HEK293 (cell line): ENCODE data around the gene CALR3.
A peak's percentile ranks its signal among the peaks of the same experiment; 100 is the strongest.

Experiments used
- CTCF ChIA-PET: fragments of 350-600 bp; formaldehyde crosslinking; extraction: SDS; loops from one replicate; lab custom pipeline; 2021; ENCODE audit warnings: antibody characterized with exemption; lab: Yijun Ruan, JAX
- POLR2A ChIA-PET: fragments of 300-600 bp; formaldehyde crosslinking; extraction: SDS; loops from one replicate; lab custom pipeline; 2020; ENCODE audit warnings: antibody characterized with exemption, inconsistent platforms; lab: Yijun Ruan, JAX
- H3K27ac ChIP-seq: fragments of 200-500 bp; sonication (Bioruptor generic); 2 replicates; pipeline ENCODE4 v1.5.1; 2014; ENCODE audit warnings: low read depth, low read length, control low read depth, inconsistent platforms; ENCODE audit errors: extremely low read depth
- H3K36me3 ChIP-seq, 2 experiments: fragments of 200-500 bp in 1 of 2; sonication (Bioruptor generic) in 1 of 2; 1 replicate in 1 of 2; 2 replicates in 1 of 2; pipeline ENCODE4 v1.5.1; 2014 to 2017; ENCODE audit warnings: inconsistent platforms in 2 of 2, low read length in 2 of 2; ENCODE audit not compliant: control insufficient read depth in 2 of 2, insufficient read depth in 1 of 2
- H3K4me1 ChIP-seq: fragments of 200-500 bp; sonication (Bioruptor generic); 2 replicates; pipeline ENCODE4 v1.5.1; 2014; ENCODE audit warnings: mild to moderate bottlenecking, low read length, inconsistent platforms; ENCODE audit not compliant: control insufficient read depth, insufficient read depth
- H3K4me3 ChIP-seq: 2 replicates; pipeline ENCODE4 v1.5.1; 2011; ENCODE audit warnings: low read depth, mild to moderate bottlenecking, control low read depth, low read length, moderate library complexity
- H3K9me3 ChIP-seq: fragments of 200-500 bp; sonication (Bioruptor generic); 2 replicates; pipeline ENCODE4 v1.5.1; 2014; ENCODE audit warnings: low read depth, low read length, inconsistent platforms; ENCODE audit not compliant: control insufficient read depth, insufficient read depth
- BCL11B ChIP-seq: fragments of 450-650 bp; formaldehyde crosslinking; IDR thresholded peaks from 2 replicates; pipeline ENCODE4 v1.5.1; 2016; ENCODE audit warnings: low read depth, missing biosample characterization, missing genetic modification characterization
- KLF1 ChIP-seq: fragments of 450-650 bp; formaldehyde crosslinking; IDR thresholded peaks from 2 replicates; pipeline ENCODE4 v1.5.1; 2016; ENCODE audit warnings: missing biosample characterization, missing genetic modification characterization
- ZBTB17 ChIP-seq: fragments of 450-650 bp; formaldehyde crosslinking; IDR thresholded peaks from 2 replicates; pipeline ENCODE4 v1.5.1; 2016; ENCODE audit warnings: missing biosample characterization, missing genetic modification characterization
- ZBTB48 ChIP-seq: fragments of 450-650 bp; formaldehyde crosslinking; IDR thresholded peaks from 2 replicates; pipeline ENCODE4 v1.5.1; 2016; ENCODE audit warnings: missing biosample characterization, missing genetic modification characterization
- ZBTB7A ChIP-seq: fragments of 450-650 bp; formaldehyde crosslinking; IDR thresholded peaks from 2 replicates; pipeline ENCODE4 v1.5.1; 2016; ENCODE audit warnings: low read depth, missing biosample characterization, missing genetic modification characterization
- ZBTB8A ChIP-seq: fragments of 450-650 bp; formaldehyde crosslinking; IDR thresholded peaks from 2 replicates; pipeline ENCODE4 v1.5.1; 2016; ENCODE audit warnings: missing biosample characterization, missing genetic modification characterization
- ZEB2 ChIP-seq: fragments of 450-650 bp; formaldehyde crosslinking; IDR thresholded peaks from 2 replicates; pipeline ENCODE4 v1.5.1; 2016; ENCODE audit warnings: missing biosample characterization, missing genetic modification characterization
- ZFHX2 ChIP-seq: fragments of 450-650 bp; formaldehyde crosslinking; conservative IDR thresholded peaks from 2 replicates; pipeline ENCODE4 v1.5.1; 2016; ENCODE audit warnings: missing biosample characterization, missing genetic modification characterization
- ZNF146 ChIP-seq: fragments of 450-650 bp; formaldehyde crosslinking; IDR thresholded peaks from 2 replicates; pipeline ENCODE4 v1.5.1; 2016; ENCODE audit warnings: missing biosample characterization, missing genetic modification characterization
- ZNF341 ChIP-seq: fragments of 450-650 bp; formaldehyde crosslinking; IDR thresholded peaks from 2 replicates; pipeline ENCODE4; 2016; ENCODE audit warnings: low read depth, missing biosample characterization, missing genetic modification characterization
- ZNF449 ChIP-seq: fragments of 450-650 bp; formaldehyde crosslinking; IDR thresholded peaks from 2 replicates; pipeline ENCODE4 v1.5.1; 2017; ENCODE audit warnings: missing biosample characterization, mild to moderate bottlenecking, missing genetic modification characterization, moderate library complexity
- ZNF580 ChIP-seq: fragments of 450-650 bp; formaldehyde crosslinking; IDR thresholded peaks from 2 replicates; pipeline ENCODE4 v1.5.1; 2016; ENCODE audit warnings: missing biosample characterization, missing genetic modification characterization
- ZNF76 ChIP-seq: fragments of 450-650 bp; formaldehyde crosslinking; IDR thresholded peaks from 2 replicates; pipeline ENCODE4; 2016; ENCODE audit warnings: low read depth, missing biosample characterization, missing genetic modification characterization, borderline replicate concordance
- ZNF785 ChIP-seq: fragments of 450-650 bp; formaldehyde crosslinking; IDR thresholded peaks from 2 replicates; pipeline ENCODE4 v1.5.1; 2016; ENCODE audit warnings: missing biosample characterization, missing genetic modification characterization
- ZNF830 ChIP-seq: fragments of 450-650 bp; IDR thresholded peaks from 2 replicates; pipeline ENCODE4 v1.5.0; 2018; ENCODE audit warnings: missing biosample characterization, missing genetic modification characterization, low read depth, mild to moderate bottlenecking, moderate library complexity
- ZSCAN30 ChIP-seq: fragments of 450-650 bp; IDR thresholded peaks from 2 replicates; pipeline ENCODE4 v1.5.1; 2018; ENCODE audit warnings: missing biosample characterization, mild to moderate bottlenecking, missing genetic modification characterization, moderate library complexity
- ZSCAN5A ChIP-seq: fragments of 450-650 bp; formaldehyde crosslinking; IDR thresholded peaks from 2 replicates; pipeline ENCODE4 v1.5.1; 2016; ENCODE audit warnings: missing biosample characterization, missing genetic modification characterization
- TF ChIP-seq, protein P1 (sequence below): IDR thresholded peaks from 2 replicates; pipeline ENCODE4 v1.6.1; 2011; ENCODE audit warnings: mild to moderate bottlenecking, low read depth, low read length, borderline replicate concordance
- TF ChIP-seq, protein P2 (sequence below): fragments of 450-650 bp; formaldehyde crosslinking; IDR thresholded peaks from 2 replicates; pipeline ENCODE4 v1.5.1; 2016; ENCODE audit warnings: missing biosample characterization, missing genetic modification characterization
- TF ChIP-seq, protein P3 (sequence below): fragments of 450-650 bp; formaldehyde crosslinking; IDR thresholded peaks from 2 replicates; pipeline ENCODE4 v1.5.1; 2016; ENCODE audit warnings: missing biosample characterization, missing genetic modification characterization
- TF ChIP-seq, protein P4 (sequence below): fragments of 450-650 bp; formaldehyde crosslinking; conservative IDR thresholded peaks from 2 replicates; pipeline ENCODE4 v1.5.1; 2016; ENCODE audit warnings: low read depth, missing biosample characterization, missing genetic modification characterization

Gene CALR3

GRCh38 chr19:16495982-16496612 is at the start of gene CALR3, which contains the start of gene C19orf44:
Gene CALR3, minus strand, starts transcription at chr19:16496167. Its CDS starts 38 bp downstream, at chr19:16496129.
Gene C19orf44, plus strand, starts transcription at chr19:16496394. Its CDS starts 4,399 bp downstream, at chr19:16500793.
- ChIA-PET CTCF (interaction anchor here (0.6 to 1.8 kb wide), 4 partner anchors 16 to 159 kb away, joined by 3 to 6 read pairs (median 5); no protein-coding TSS in a partner anchor), POLR2A (interaction anchor here (0.9 to 1.5 kb wide), 7 partner anchors 10 to 131 kb away, joined by 3 to 7 read pairs (median 5); partner anchors contain the start of gene MED26)
- Histone ChIP-seq H3K4me1 (no peaks in the 10 kb centered on the region), H3K9me3 (no peaks in the 10 kb centered on the region), H3K27ac (peak within 1 kb of the TSS; percentile 21; the same call in 1 of the 2 replicates), H3K36me3 (peaks cover 2 to 8% of the 10 kb centered on the region in 2 experiments; a peak in 1 of 3 replicates), H3K4me3 (peak within 1 kb of the TSS; percentile 87)
- TF ChIP-seq ZNF785 (tag by site-specific recombination) (no peak), ZBTB17 (peak; percentile 85), ZBTB7A (tag by site-specific recombination) (0 out of 2 replicates have a peak, but pooled peaks have one; percentile 14), ZNF341 (tag by site-specific recombination) (0 out of 2 replicates have a peak, but pooled peaks have one; percentile 16), KLF1 (tag by site-specific recombination) (0 out of 2 replicates have a peak, but pooled peaks have one; percentile 18), ZNF146 (no peak), ZEB2 (tag by site-specific recombination) (0 out of 2 replicates have a peak, but pooled peaks have one; percentile 16), ZNF449 (tag by site-specific recombination) (peak; percentile 70; the same call in 1 of the 2 replicates), ZSCAN5A (tag by site-specific recombination) (no peak), ZNF580 (tag by site-specific recombination) (peak; percentile 99), ZNF830 (tag by site-specific recombination) (no peak), BCL11B (tag by site-specific recombination) (peak; percentile 68; the same call in 1 of the 2 replicates), ZNF76 (tag by site-specific recombination) (peak; percentile 100), ZSCAN30 (tag by site-specific recombination) (peak; percentile 56), ZBTB48 (tag by site-specific recombination) (peak; percentile 74), ZBTB8A (tag by site-specific recombination) (peak; percentile 49), ZFHX2 (tag by site-specific recombination) (peak; percentile 78)
- TF ChIP-seq, protein P1, sequence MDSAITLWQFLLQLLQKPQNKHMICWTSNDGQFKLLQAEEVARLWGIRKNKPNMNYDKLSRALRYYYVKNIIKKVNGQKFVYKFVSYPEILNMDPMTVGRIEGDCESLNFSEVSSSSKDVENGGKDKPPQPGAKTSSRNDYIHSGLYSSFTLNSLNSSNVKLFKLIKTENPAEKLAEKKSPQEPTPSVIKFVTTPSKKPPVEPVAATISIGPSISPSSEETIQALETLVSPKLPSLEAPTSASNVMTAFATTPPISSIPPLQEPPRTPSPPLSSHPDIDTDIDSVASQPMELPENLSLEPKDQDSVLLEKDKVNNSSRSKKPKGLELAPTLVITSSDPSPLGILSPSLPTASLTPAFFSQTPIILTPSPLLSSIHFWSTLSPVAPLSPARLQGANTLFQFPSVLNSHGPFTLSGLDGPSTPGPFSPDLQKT = peak; percentile 98
- TF ChIP-seq, protein P2, sequence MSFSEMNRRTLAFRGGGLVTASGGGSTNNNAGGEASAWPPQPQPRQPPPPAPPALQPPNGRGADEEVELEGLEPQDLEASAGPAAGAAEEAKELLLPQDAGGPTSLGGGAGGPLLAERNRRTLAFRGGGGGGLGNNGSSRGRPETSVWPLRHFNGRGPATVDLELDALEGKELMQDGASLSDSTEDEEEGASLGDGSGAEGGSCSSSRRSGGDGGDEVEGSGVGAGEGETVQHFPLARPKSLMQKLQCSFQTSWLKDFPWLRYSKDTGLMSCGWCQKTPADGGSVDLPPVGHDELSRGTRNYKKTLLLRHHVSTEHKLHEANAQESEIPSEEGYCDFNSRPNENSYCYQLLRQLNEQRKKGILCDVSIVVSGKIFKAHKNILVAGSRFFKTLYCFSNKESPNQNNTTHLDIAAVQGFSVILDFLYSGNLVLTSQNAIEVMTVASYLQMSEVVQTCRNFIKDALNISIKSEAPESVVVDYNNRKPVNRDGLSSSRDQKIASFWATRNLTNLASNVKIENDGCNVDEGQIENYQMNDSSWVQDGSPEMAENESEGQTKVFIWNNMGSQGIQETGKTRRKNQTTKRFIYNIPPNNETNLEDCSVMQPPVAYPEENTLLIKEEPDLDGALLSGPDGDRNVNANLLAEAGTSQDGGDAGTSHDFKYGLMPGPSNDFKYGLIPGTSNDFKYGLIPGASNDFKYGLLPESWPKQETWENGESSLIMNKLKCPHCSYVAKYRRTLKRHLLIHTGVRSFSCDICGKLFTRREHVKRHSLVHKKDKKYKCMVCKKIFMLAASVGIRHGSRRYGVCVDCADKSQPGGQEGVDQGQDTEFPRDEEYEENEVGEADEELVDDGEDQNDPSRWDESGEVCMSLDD (tag by site-specific recombination) = peak; percentile 97
- TF ChIP-seq, protein P3, sequence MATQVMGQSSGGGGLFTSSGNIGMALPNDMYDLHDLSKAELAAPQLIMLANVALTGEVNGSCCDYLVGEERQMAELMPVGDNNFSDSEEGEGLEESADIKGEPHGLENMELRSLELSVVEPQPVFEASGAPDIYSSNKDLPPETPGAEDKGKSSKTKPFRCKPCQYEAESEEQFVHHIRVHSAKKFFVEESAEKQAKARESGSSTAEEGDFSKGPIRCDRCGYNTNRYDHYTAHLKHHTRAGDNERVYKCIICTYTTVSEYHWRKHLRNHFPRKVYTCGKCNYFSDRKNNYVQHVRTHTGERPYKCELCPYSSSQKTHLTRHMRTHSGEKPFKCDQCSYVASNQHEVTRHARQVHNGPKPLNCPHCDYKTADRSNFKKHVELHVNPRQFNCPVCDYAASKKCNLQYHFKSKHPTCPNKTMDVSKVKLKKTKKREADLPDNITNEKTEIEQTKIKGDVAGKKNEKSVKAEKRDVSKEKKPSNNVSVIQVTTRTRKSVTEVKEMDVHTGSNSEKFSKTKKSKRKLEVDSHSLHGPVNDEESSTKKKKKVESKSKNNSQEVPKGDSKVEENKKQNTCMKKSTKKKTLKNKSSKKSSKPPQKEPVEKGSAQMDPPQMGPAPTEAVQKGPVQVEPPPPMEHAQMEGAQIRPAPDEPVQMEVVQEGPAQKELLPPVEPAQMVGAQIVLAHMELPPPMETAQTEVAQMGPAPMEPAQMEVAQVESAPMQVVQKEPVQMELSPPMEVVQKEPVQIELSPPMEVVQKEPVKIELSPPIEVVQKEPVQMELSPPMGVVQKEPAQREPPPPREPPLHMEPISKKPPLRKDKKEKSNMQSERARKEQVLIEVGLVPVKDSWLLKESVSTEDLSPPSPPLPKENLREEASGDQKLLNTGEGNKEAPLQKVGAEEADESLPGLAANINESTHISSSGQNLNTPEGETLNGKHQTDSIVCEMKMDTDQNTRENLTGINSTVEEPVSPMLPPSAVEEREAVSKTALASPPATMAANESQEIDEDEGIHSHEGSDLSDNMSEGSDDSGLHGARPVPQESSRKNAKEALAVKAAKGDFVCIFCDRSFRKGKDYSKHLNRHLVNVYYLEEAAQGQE = peak; percentile 32; the same call in 1 of the 2 replicates
- TF ChIP-seq, protein P4, sequence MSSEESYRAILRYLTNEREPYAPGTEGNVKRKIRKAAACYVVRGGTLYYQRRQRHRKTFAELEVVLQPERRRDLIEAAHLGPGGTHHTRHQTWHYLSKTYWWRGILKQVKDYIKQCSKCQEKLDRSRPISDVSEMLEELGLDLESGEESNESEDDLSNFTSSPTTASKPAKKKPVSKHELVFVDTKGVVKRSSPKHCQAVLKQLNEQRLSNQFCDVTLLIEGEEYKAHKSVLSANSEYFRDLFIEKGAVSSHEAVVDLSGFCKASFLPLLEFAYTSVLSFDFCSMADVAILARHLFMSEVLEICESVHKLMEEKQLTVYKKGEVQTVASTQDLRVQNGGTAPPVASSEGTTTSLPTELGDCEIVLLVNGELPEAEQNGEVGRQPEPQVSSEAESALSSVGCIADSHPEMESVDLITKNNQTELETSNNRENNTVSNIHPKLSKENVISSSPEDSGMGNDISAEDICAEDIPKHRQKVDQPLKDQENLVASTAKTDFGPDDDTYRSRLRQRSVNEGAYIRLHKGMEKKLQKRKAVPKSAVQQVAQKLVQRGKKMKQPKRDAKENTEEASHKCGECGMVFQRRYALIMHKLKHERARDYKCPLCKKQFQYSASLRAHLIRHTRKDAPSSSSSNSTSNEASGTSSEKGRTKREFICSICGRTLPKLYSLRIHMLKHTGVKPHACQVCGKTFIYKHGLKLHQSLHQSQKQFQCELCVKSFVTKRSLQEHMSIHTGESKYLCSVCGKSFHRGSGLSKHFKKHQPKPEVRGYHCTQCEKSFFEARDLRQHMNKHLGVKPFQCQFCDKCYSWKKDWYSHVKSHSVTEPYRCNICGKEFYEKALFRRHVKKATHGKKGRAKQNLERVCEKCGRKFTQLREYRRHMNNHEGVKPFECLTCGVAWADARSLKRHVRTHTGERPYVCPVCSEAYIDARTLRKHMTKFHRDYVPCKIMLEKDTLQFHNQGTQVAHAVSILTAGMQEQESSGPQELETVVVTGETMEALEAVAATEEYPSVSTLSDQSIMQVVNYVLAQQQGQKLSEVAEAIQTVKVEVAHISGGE (tag by site-specific recombination) = peak; percentile 74
